K562 (cell line): Measurements from ENCODE around the gene GALNT7. TPM values are rescaled to one million over a fixed set of nuclear protein-coding genes. Genes with fewer than 3 reads are reported as not detected.
A peak's percentile ranks its signal among the peaks of the same experiment; 100 is the strongest.

ENCODE experiments used
- CXXC5 ChIP-seq: fragments of 250-450 bp; sonication (Bioruptor Pico); IDR thresholded peaks from 2 replicates; pipeline ENCODE4 v1.8.0; 2022; ENCODE audit warnings: inconsistent platforms, mild to moderate bottlenecking, moderate library complexity
- ID3 ChIP-seq, 2 experiments: fragments of 250-450 bp in 1 of 2; fragments of 450-650 bp in 1 of 2; sonication (Bioruptor Pico) in 1 of 2; IDR thresholded peaks; 2 replicates each; pipeline versions ENCODE4 v1.6.1 to v1.8.0; 2016 to 2021; ENCODE audit warnings: mild to moderate bottlenecking in 2 of 2, moderate library complexity in 2 of 2, missing compliant biosample characterization in 1 of 2, missing genetic modification characterization in 1 of 2
- L3MBTL2 ChIP-seq: fragments of 450-650 bp; IDR thresholded peaks from 2 replicates; pipeline ENCODE4 v1.6.1; 2016; ENCODE audit warnings: mild to moderate bottlenecking, moderate library complexity
- MGA ChIP-seq: fragments of 450-650 bp; IDR thresholded peaks from 2 replicates; pipeline ENCODE4 v1.6.1; 2016; ENCODE audit warnings: mild to moderate bottlenecking, moderate library complexity
- SRSF7 ChIP-seq: fragments of 200-400 bp; formaldehyde crosslinking; optimal IDR thresholded peaks from 2 replicates; pipeline ENCODE3; 2017; ENCODE audit warnings: mild to moderate bottlenecking, low read depth, low read length
- polyA plus RNA-seq, 8 experiments: library from polyadenylated mRNA; depleted of rRNA in 4 of 8; stranded (reverse) in 5 of 8; unstranded in 3 of 8; fragments of >200 nt; fragmentation: Nextera tagmentation in 2 of 8; fragmentation: Illumina TruSeq in 1 of 8; extraction: Ambion mirVana in 2 of 8; extraction: Trizol in 1 of 8; gene quantifications; 2 replicates each; pipeline versions ENCODE4 v1.2.1 to v1.2.3, GENCODE V29; 2011 to 2014; ENCODE audit warnings: inconsistent platforms in 1 of 8, missing spikeins in 1 of 8
- total RNA-seq, 7 experiments: library from RNA; depleted of rRNA in 6 of 7; stranded (reverse); fragments of >200 nt in 6 of 7; fragmentation: Illumina TruSeq in 2 of 7; extraction: Trizol in 2 of 7; gene quantifications; 2 replicates each; pipeline versions ENCODE4 v1.2.1 to v1.2.3, GENCODE V29; 2011 to 2021; ENCODE audit warnings: low replicate concordance in 1 of 7

GALNT7 gene
- total and polyA plus RNA-seq, 9 of the 15 experiments (the other 6 are each of a cell fraction or from before 2014, with no cell fraction given): 16.7 to 38.7 (median 31.1) TPM

DNA sequence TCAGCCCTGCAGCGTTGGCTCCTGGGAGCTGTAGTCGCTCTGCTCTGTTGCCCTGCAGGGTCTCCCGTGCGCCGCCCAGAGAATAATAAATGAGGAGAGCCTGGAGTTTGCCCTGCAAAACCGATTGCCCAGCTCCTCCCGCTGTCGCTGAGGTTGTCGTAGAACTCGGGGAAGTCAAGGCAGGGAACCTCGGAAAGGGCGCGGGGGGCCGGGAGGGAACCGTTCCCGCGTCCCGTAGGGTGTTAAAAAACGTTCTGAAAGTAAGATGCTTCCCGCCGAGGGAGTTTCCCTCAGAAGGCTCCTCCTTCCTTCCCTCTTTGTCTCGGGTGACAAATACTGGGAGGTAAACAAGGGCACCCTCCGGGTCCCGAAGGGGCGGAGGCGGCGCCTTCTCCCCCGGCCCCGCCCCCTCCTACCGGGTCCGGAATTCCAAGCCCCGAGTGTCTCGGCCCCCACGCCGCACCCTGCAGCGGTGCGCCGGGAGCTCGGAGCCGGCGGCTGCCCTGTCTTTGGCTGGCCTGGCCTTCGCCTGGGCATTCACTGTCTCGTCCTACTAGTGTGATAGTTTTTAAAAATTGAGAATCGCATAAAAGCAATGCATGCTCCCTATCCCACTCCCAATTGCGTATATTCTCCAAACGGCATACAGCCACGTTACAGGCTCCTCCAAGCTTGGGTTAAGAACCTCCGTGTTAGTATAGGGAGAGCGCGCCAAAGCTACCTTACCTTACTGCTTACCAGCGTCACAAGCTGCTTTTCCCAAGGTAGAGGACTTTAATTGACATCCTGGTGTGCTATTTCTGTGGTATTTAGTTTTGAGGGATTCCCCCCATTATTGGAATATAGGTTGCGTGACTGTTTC is 166.5 kb downstream of the GALNT7 start (continued):
- TF ChIP-seq MGA: no peak
- TF ChIP-seq L3MBTL2: peak; percentile 52
- TF ChIP-seq SRSF7: no peak
- no peak for TF ChIP-seq ID3 (CRISPR knock-in tag; IDR thresholded peaks at IDR 0.05)
- TF ChIP-seq ID3 (tag; IDR thresholded peaks at IDR 0.05): peak; percentile 66; the same call in 1 of the 2 replicates
- peak; percentile 41 for TF ChIP-seq CXXC5 (CRISPR knock-in tag)
